Skeletal muscle tissue (tissue), 4 donors: Measurements from ENCODE around the gene TNPO1. TPM values are rescaled to one million over a fixed set of nuclear protein-coding genes. Genes with fewer than 3 reads are reported as not detected.

ENCODE experiments used
- H3K27ac ChIP-seq: one replicate; pipeline ENCODE4 v1.7.0; 2013; ENCODE audit warnings: mild to moderate bottlenecking, low read depth, low read length, inconsistent platforms
- H3K27me3 ChIP-seq, 3 donors: one replicate each; pipeline ENCODE4 v1.7.0; 2013; ENCODE audit warnings: low read length in 3 of 3; ENCODE audit not compliant: control insufficient read depth in 3 of 3, insufficient read depth in 3 of 3
- H3K36me3 ChIP-seq, 3 donors: one replicate each; pipeline ENCODE4 v1.7.0; 2013; ENCODE audit warnings: low read length in 3 of 3; ENCODE audit not compliant: control insufficient read depth in 3 of 3, insufficient read depth in 3 of 3
- H3K4me1 ChIP-seq, 3 donors: one replicate each; pipeline ENCODE4 v1.7.0; 2013; ENCODE audit warnings: low read length in 3 of 3, mild to moderate bottlenecking in 3 of 3; ENCODE audit not compliant: control insufficient read depth in 3 of 3, insufficient read depth in 3 of 3
- H3K4me3 ChIP-seq, 3 donors: one replicate each; pipeline ENCODE4 v1.7.0; 2013; ENCODE audit warnings: low read length in 3 of 3
- H3K9ac ChIP-seq, 3 donors: one replicate each; pipeline ENCODE4 v1.7.0; 2013; ENCODE audit warnings: low read length in 3 of 3, mild to moderate bottlenecking in 3 of 3, moderate library complexity in 2 of 3, low read depth in 1 of 3
- H3K9me3 ChIP-seq, 3 donors: one replicate each; pipeline ENCODE4 v1.7.0; 2013; ENCODE audit warnings: low read length in 3 of 3; ENCODE audit not compliant: control insufficient read depth in 3 of 3
- total RNA-seq: library from RNA; depleted of rRNA; stranded (reverse); fragments of >200 nt; gene quantifications from one replicate; pipeline ENCODE4 v1.2.3, GENCODE V29; 2014
- donor health status: Osteomylitis.

The TNPO1 gene
- total RNA-seq, result 111 TPM

DNA sequence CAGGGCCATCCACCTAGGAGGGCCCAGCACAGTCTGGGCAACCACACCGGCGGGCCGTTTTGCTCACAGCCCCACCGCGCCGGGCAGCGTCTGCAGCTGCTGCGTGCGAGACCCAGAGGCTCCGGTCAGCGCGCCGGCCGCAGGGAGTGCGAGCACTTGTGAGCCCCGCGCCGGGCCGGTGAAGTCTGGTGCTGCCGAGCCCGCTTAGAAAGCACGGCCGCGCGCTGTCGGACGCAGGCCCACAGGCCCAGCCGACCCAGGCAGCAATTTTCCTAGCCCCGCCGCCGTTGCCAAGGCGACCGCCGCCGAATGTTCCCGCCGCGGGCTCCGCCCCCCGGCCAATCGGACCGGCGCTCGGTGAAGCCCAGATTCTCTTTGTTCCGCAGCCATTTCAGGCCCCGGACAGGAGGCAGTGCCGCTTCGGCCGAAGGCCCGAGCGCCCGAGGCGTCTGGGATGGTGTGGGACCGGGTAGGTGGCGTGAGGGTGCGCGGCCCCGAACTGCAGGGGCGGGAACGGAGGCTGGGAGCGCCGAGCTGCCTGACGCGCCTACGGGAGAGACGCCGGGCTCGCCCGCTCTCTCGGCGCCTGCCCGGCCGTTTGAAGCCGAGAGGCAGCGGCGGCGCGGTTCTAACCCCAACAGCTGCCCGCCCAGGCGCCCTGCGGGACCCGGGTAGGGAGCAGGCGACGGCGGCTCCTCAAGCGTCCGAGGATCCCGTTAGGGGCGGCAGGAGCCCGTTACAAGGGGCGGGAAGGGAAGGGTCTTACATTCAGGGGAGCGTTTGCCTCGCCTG is at the start of gene TNPO1:
TSS of gene TNPO1 (plus strand) at position 378 of the 792 bp plus-strand sequence. CDS start at position 455, 77 bp downstream.
- Histone ChIP-seq H3K27me3 (no peaks in the 10 kb centered on the region), H3K4me3 (peak within 1 kb of the TSS; percentile 90 to 97 (median 90)), H3K4me1 (peaks cover 7 to 15% (median 8%) of the 10 kb centered on the region in 3 donors), H3K9ac (peak within 1 kb of the TSS; percentile 97 to 98 (median 97)), H3K36me3 (no peaks in the 10 kb centered on the region), H3K9me3 (no peaks in the 10 kb centered on the region), H3K27ac (peak within 1 kb of the TSS; percentile 98)

DNA sequence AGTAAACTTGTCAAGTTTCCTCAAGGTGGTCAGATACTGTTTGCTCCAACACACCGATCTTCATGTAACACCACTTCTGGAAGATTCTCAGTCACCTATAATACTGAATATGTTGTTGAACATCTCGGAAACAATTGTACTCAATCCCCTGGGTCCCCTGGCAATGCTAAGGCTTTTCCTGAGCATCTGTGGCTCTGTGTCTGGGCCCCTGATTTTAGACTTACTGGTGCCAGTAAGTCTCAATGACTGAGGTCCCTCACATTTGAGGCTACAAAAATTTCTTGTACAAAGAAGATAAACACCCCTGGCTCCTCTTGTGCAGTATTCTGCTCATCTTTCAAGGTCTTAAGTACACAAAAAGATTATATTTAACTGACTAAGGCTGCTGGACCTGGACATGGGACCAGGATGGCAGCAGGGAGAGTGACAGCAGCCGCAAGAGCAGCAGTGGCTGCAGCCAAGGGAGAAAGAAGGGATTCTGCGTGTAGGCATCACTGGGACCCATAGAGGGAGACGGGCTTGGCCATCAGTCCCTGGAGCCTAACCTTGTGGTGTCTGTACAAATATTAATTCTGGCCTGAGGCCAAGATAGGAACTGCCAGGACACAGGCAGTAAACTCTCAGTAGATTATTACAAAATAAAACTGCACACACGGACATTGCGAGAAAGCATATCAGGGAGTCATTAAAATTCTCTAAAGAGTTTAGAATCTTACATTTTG is 49.0 kb upstream of the TNPO1 start:
- Histone ChIP-seq H3K9me3 (no peaks in the 10 kb centered on the region), H3K9ac (no peak overlapping the region), H3K4me1 (no peaks in the 10 kb centered on the region), H3K27ac (no peak overlapping the region), H3K4me3 (no peak overlapping the region), H3K27me3 (no peaks in the 10 kb centered on the region), H3K36me3 (no peaks in the 10 kb centered on the region)

DNA sequence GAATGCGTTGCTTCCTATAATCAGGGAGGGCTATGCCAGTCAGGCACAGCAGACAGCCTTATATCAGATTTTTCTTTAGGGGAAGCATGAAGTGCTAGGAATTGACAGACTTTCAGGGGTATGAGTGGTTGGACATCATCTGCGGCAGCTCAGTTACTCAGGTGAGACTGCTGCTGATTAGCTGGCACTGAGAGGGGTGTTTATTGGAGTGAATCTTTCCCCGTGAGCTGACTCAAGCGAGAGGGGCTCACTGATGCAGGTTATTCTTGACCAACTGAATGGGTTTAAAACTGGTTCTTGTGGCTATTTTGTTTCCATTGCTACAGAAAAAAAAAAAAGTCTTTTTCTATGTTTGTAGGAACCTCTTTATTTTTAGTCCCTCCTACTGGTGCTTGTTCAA is 46.2 kb upstream of the TNPO1 start:
- Histone ChIP-seq H3K9me3 (no peaks in the 10 kb centered on the region), H3K9ac (no peak overlapping the region), H3K4me1 (no peaks in the 10 kb centered on the region), H3K36me3 (no peaks in the 10 kb centered on the region), H3K27ac (no peak overlapping the region), H3K27me3 (no peaks in the 10 kb centered on the region), H3K4me3 (no peak overlapping the region)

DNA sequence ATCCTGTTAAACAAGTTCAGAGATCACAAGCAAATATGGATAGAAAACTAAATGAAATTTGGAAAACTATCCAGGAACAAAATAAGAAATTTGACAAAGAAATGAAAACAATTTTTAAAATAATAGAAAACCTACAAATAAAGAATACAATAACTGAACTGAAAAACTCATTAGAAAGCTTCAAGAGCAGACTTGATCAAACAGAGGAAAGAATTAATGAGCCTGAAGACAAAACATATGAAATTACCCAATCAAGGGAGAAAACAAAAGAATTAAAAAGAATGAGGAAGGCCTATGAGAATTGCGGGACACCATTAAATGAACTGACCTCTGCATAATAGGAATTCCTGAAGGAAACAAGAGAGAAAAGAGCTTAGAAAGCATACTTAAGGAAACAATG is 39.8 kb upstream of the TNPO1 start:
- Histone ChIP-seq H3K9ac (no peak overlapping the region), H3K4me3 (no peak overlapping the region), H3K4me1 (no peaks in the 10 kb centered on the region), H3K27me3 (no peaks in the 10 kb centered on the region), H3K27ac (no peak overlapping the region), H3K36me3 (no peaks in the 10 kb centered on the region), H3K9me3 (peaks cover 0 to 7% (median 0%) of the 10 kb centered on the region in 3 donors)

DNA sequence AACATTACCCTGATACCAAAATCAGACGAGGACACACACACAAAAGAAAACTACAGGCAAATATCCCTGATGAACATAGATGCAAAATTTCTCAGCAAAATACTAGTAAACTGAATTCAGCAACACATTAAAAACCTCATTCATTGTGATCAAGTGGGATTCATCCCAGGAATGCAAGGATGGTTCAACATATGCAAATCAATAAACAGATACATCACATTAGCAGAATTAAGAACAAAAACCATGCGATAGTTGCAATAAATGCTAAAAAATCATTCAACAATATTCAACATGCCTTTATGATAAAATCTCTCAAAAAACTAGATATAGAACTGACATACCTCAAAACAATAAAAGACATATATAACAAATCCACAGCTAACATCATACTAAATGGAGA is 36.9 kb upstream of the TNPO1 start:
- H3K36me3 ChIP-seq, result no peaks in the 10 kb centered on the region
- H3K4me3 ChIP-seq, result no peak overlapping the region
- H3K9ac ChIP-seq, result no peak overlapping the region
- H3K4me1 ChIP-seq, result no peaks in the 10 kb centered on the region
- no peaks in the 10 kb centered on the region for H3K27me3 ChIP-seq
- H3K9me3 ChIP-seq, result peaks cover 0 to 7% (median 0%) of the 10 kb centered on the region in 3 donors
- H3K27ac ChIP-seq, result no peak overlapping the region

DNA sequence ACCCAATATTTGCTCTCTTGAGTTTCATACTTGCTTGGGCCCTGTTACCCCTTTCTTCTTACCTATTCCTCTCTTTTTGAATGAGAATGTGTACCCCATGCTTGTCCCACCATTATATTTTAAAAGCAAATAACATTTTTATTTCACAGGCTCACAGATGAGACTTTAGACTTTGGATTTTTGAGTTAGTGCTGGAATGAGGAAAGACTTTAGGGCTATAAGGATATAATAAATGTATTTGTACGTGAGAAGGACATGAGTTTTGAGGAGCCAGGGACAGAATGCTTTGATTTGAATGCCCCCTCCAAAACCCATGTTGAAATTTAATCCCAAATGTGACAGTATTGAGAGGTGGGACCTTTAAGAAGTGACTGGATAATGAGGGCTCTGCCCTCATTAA is 33.1 kb upstream of the TNPO1 start:
- Histone ChIP-seq H3K27ac (no peak overlapping the region), H3K9me3 (peaks cover 0 to 3% (median 0%) of the 10 kb centered on the region in 3 donors), H3K9ac (no peak overlapping the region), H3K36me3 (no peaks in the 10 kb centered on the region), H3K27me3 (no peaks in the 10 kb centered on the region), H3K4me1 (no peaks in the 10 kb centered on the region), H3K4me3 (no peak overlapping the region)

DNA sequence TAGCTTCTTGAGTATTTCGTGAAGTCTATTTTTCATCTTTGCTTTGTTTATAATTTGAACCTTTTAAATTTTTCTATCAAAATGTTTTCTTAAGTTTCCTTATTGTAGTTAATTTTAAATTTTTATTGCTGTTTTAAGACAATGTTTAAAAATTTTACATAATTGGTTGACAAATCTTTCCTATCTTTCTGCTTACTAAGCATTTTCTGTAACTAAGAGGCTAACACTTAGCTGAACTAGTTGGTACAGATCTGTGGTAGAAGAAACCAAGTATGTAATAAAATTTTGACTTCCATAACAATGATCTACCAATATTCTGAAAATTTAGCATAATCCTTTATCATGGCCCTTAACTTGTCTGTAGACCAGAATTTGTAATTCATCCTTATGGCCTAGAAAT is 32.3 kb upstream of the TNPO1 start:
- H3K36me3 ChIP-seq, result no peaks in the 10 kb centered on the region
- H3K27ac ChIP-seq, result no peak overlapping the region
- H3K9ac ChIP-seq, result no peak overlapping the region
- no peak overlapping the region for H3K4me3 ChIP-seq
- H3K9me3 ChIP-seq, result peaks cover 0 to 3% (median 0%) of the 10 kb centered on the region in 3 donors
- H3K27me3 ChIP-seq, result no peaks in the 10 kb centered on the region
- H3K4me1 ChIP-seq, result no peaks in the 10 kb centered on the region

DNA sequence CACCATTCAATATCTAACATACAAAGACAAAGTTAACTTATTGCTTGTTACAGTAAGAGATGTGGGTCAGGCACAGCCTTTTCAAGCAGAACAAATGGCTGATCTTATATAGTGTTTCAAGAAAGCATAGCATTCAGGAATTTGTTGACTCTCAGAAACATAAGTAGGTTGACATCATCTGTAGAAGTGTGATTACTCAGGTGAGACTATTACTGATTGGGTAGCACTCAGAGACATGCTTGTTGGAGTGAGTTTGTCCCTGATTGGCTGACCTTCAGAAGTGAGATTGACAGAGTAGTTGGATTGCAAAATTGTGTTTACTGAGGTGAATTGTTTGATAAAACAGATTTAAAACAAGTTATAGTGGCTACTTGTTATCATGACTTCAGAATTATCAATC is 30.7 kb upstream of the TNPO1 start:
- H3K36me3 ChIP-seq, result no peaks in the 10 kb centered on the region
- H3K9ac ChIP-seq, result no peak overlapping the region
- no peaks in the 10 kb centered on the region for H3K9me3 ChIP-seq
- H3K4me3 ChIP-seq, result no peak overlapping the region
- H3K27me3 ChIP-seq, result no peaks in the 10 kb centered on the region
- H3K27ac ChIP-seq, result no peak overlapping the region
- H3K4me1 ChIP-seq, result no peaks in the 10 kb centered on the region

DNA sequence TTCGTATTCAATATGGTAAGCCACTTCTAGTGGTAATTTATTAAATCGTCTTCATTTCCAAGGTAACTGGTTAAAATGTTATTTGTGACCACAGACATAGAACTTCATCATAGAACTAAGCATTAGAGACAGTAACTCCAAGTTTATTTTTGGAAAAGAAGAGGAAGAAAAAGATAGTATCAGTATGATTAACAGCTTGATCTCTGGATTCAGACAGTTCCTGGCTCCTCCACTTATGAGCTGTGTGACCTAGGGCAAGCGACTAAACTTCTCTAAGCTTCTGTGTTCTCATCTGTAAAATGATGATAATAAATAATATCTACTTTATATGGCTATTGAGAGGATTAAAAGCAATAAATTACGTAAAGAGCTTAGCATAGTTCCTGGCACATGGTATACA is 29.8 kb upstream of the TNPO1 start:
- H3K4me1 ChIP-seq, result no peaks in the 10 kb centered on the region
- no peak overlapping the region for H3K4me3 ChIP-seq
- H3K27me3 ChIP-seq, result no peaks in the 10 kb centered on the region
- H3K36me3 ChIP-seq, result no peaks in the 10 kb centered on the region
- no peaks in the 10 kb centered on the region for H3K9me3 ChIP-seq
- no peak overlapping the region for H3K27ac ChIP-seq
- H3K9ac ChIP-seq, result no peak overlapping the region

DNA sequence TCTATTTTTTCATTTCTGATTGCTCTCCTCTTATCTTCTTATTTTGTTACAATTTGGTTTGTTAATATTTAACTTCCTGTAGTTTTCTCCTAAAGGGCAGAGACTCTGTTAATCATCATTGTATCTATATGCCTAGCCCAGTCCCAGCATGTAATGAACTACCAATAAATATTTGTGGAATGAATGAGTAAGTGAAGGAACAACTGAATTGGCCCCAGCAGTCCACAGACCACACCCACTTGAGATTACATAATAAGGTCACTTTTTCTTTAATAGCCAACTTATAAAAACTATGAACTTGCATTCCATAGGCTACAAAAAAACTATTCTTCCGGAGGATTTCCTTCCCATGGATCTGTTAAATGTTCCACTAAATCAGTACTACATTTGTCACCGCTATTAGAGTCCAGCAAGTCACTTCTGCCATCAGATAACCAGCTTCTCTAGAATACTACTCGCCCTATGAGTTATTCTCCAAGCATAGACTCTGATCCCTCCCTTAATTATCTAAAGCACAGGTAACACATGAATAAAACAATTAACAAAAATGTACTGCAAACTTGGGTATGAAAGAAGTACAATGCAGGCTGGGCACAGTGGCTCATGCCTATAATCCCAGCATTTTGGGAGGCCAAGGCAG is 27.5 kb upstream of the TNPO1 start:
- Histone ChIP-seq H3K4me1 (no peaks in the 10 kb centered on the region), H3K9me3 (no peaks in the 10 kb centered on the region), H3K4me3 (no peak overlapping the region), H3K36me3 (no peaks in the 10 kb centered on the region), H3K27me3 (no peaks in the 10 kb centered on the region), H3K27ac (no peak overlapping the region), H3K9ac (no peak overlapping the region)
